Hematopoietic multipotent progenitor cell (in vitro differentiated cells): Measurements from ENCODE around the gene MNDA. TPM values are rescaled to one million over a fixed set of nuclear protein-coding genes. Genes with fewer than 3 reads are reported as not detected.
A peak's percentile ranks its signal among the peaks of the same experiment; 100 is the strongest.

Experiments
- DNase-seq, 3 donors: peaks; one replicate each; pipeline ENCODE4 v3.0.0-alpha.2; 2011 to 2015; ENCODE audit warnings: low read depth in 2 of 3, low spot score in 2 of 3
- total RNA-seq: library from RNA; depleted of rRNA; stranded (reverse); fragments of >200 nt; gene quantifications from one replicate; pipeline ENCODE4 v1.2.3, GENCODE V29; 2012

The MNDA gene
- 1.1 TPM for total RNA-seq

GRCh38 chr1:158830904-158831507, at the start of gene MNDA:
Gene MNDA (plus strand): TSS chr1:158831351. CDS start chr1:158842154, 10,803 bp downstream.
- DNase-seq = peak in 1 of 3 donors; percentile 41

- no peak for DNase-seq
Measured at GRCh38 chr1:158793604-158794003, 37.5 kb upstream of the MNDA start.

GRCh38 chr1:158794247-158794646, 36.9 kb upstream of the MNDA start:
- no peak for DNase-seq

- DNase-seq = no peak
Measured at GRCh38 chr1:158798531-158798930, 32.6 kb upstream of the MNDA start.

- DNase-seq = no peak
Measured at GRCh38 chr1:158799689-158800088, 31.5 kb upstream of the MNDA start.

GRCh38 chr1:158800526-158800925, 30.6 kb upstream of the MNDA start:
- DNase-seq = no peak

- peak in 1 of 3 donors; percentile 37 for DNase-seq
Measured at GRCh38 chr1:158801396-158801795, 29.8 kb upstream of the MNDA start.

GRCh38 chr1:158803678-158804077, 27.5 kb upstream of the MNDA start:
- no peak for DNase-seq

GRCh38 chr1:158806916-158807536, 24.1 kb upstream of the MNDA start:
- no peak for DNase-seq

- DNase-seq = no peak
Measured at GRCh38 chr1:158809256-158809655, 21.9 kb upstream of the MNDA start.

- peak in 1 of 3 donors; percentile 21 for DNase-seq
Measured at GRCh38 chr1:158809862-158810261, 21.3 kb upstream of the MNDA start.

GRCh38 chr1:158810311-158810710, 20.8 kb upstream of the MNDA start:
- no peak for DNase-seq

- no peak for DNase-seq
Measured at GRCh38 chr1:158812336-158812735, 18.8 kb upstream of the MNDA start.

- DNase-seq = peak in 1 of 3 donors; percentile 23
Measured at GRCh38 chr1:158813164-158813563, 18.0 kb upstream of the MNDA start.

- DNase-seq = no peak
Measured at GRCh38 chr1:158814970-158815369, 16.2 kb upstream of the MNDA start.

- peak in 2 of 3 donors; percentile 20 to 45 for DNase-seq
Measured at GRCh38 chr1:158818560-158818959, 12.6 kb upstream of the MNDA start.

GRCh38 chr1:158818975-158819431, 12.1 kb upstream of the MNDA start:
- DNase-seq = peak in 2 of 3 donors; percentile 9 to 28

- DNase-seq = peak in 2 of 3 donors; percentile 67 to 80
Measured at GRCh38 chr1:158819461-158820443, 11.4 kb upstream of the MNDA start.

GRCh38 chr1:158821723-158822122, 9.4 kb upstream of the MNDA start:
- DNase-seq = no peak

GRCh38 chr1:158830074-158830677, 975 bp upstream of the MNDA start:
- DNase-seq = no peak

GRCh38 chr1:158833264-158833663, 2.1 kb downstream of the MNDA start:
- DNase-seq = no peak
